M059J (cell line): ENCODE data around the gene CIB4. TPM values are rescaled to one million over a fixed set of nuclear protein-coding genes. Genes with fewer than 3 reads are reported as not detected.

ENCODE experiments used
- DNase-seq: peaks from one replicate; pipeline ENCODE4 v3.0.0-alpha.2; 2012; ENCODE audit warnings: low read depth
- total RNA-seq: library from RNA; depleted of rRNA; stranded (reverse); fragments of >200 nt; shearing (Covaris generic); gene quantifications from 2 replicates; pipeline ENCODE4 v1.2.3, GENCODE V29; 2014

The CIB4 gene
- total RNA-seq, 1 experiment from 2014 or later = not detected

DNA sequence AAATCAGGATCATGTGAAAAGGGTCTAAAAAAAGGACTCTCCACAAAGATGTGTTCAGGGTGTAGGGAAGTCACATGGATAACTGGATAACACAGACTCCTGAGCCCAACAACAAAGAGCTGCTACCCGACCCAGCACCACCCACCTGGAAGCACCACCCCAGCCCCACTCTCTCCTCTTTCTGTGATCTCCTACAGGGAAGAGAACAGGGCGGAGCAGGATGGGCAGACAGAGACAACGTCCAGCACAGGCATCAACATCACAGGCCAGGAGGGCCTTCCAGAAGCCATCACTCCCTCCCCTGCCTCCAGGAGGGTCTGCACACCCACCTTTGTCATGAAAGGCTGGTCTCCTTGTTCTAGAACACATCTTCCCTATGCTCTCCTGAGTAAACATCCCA, 1.3 kb upstream of the CIB4 start:
- no peak for DNase-seq

DNA sequence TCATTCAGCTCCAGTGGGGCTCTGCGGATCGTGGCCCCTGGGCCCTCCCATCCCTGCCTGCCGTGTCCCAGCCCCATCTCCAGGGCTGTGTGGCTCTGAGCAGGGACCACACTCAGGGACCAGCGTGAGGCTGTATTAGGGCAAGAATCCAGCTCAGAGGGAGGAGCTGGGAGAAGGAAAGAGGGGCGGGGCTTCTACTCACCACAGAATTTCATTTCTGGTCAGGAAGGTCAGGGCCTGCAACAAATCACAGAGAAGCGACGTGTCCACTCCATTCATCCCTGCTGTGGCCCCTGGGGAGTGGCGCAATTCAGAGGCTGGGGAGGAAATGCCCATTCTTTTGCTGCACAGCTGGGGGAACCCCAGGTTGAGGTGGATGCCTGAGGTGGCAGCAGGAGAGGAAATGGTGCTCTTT, 828 bp downstream of the CIB4 start:
- peak; percentile 82 for DNase-seq

DNA sequence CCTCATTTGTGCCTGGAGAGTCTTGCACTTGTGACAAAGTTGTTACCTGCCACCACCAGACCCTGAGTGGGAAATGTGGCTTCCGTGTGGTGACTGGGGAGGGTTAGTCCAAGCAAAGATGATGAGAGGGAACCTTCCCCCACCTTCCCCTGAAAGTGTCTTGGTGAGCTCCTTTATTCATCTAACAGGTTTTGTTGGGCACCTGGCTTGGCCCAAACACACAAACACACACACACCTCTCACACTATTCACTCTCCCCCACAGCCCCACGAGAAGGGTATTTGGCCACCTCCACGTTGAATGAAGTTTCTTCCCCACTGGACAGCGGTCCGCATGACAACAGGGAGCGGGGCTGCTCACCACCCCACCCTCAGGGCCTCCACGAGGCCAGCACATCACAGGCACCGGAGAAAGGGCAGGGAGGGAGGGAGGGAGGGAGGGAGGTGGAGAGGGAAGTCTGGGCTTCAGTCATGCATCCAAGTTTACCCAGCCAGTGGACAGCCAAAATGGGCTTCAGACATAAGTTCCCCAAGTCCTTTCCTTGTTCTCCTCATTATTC, 1.4 kb downstream of the CIB4 start:
- DNase-seq = no peak

DNA sequence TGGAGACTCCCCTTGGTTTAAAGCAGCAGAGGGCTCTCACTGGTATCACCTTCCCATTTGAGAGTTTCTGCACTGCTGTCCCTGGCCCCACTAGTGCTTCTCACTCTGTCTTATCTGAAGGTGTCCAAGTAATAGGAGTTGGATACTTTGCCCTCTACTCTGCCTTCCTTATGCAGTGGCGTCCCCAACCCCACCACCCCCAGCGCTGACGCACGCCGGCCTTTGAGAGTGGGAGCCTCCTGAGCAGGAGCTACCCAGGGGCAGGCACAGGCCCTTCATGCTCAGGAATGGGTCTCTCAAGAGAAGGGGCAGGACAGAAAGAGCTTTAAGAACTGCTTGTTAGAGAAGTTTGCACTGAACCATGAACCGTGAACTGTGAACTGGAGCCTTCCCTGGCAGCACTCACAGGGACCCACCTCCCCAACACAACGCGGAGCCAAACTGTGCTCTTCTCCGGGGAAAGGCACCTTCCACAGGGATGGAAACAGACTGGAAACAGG, 3.3 kb downstream of the CIB4 start:
- DNase-seq = no peak

DNA sequence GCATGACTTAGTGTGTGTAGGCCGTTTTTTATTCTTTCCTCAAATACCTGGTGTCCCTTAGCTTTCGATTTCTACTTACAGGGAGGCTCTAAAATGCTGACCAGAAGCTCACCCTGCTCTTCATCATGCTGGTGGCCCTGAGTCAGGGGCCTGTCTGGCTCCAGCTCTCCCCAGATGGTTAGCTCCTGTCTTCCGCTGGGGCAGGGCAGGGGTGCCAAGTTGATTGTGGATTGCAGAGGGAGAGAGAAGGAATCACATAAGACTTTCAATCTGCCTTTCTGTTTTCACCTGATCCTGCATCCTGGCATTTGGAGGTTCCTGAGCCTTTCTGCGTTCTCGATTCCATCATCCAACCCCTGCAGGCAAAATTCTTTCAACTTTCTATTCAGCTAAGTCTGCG, 4.2 kb downstream of the CIB4 start:
- no peak for DNase-seq

DNA sequence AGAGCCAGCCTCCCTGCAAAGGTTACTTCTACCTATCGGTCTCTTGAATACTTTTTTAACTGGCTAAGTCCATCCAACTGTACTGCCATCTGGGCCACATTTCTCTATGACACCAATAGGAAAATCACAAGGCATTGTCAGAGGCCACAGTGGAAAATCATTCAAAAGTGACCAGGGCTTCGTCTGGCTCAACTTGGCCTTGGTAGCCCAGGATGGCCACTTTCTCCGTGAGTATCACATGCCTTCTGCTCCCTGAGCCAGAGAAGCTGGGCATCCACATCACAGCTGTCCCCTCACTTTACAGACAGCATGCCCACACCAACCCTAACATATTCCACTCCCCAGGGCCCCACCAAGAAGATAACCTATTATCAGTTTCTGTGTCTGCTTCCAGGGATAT, 5.8 kb downstream of the CIB4 start:
- DNase-seq = no peak

DNA sequence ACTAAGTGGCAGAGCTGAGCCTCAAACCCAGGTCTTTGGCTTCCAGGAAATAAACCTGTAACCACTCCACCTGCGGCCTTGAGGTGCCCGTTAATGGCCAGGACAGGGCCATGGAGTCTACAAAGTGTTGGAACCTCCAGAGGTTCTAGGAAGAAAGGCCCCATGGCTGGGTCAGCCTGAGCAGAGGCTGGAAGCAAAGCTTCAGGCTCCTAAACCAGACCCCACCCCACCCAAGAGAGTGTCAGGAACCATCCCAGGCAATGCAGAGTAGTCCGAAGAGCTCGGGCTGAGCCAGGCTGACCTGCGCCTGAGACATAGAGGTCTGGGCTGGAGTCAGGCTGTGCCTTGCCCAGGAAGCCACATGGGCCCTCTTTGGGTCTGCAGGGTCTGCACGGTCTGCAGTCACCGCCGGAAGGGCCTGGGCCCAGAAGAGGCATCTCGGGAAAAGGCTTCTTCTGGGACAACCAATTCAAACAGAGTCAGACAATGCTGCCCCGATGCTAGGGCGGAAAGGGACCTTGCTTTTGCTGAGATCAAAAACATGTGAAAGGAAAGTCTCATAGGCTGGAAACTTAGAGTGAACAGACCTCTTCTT, 6.4 kb downstream of the CIB4 start:
- no peak for DNase-seq

DNA sequence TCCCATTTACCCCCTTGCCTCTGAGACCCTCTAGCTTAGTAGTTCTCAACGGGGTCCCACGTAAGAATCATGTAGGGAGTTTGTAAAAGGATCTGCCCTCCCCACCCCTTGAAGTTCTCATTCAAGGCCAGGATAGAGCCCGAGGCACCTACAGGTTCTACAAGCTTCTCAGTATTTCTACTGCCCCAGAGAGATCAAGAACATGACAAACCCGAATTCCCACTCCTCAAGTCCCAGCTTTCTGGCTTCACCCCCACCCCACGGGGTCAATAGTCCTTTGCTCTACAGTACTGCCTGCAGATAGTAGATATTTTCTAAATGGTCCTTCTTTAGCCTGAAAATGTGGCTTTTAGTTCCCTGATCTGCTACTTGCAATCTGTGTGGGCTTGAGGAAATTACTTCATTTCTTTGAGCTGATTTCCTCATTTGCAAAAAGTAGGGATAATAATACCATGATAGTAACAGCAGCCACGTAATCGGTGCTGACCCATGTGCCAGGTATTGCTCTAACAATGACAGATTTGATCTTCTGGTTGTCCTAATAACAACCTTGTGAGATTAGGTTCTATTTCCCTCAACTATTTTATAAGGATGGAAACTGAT, 7.1 kb downstream of the CIB4 start:
- no peak for DNase-seq

DNA sequence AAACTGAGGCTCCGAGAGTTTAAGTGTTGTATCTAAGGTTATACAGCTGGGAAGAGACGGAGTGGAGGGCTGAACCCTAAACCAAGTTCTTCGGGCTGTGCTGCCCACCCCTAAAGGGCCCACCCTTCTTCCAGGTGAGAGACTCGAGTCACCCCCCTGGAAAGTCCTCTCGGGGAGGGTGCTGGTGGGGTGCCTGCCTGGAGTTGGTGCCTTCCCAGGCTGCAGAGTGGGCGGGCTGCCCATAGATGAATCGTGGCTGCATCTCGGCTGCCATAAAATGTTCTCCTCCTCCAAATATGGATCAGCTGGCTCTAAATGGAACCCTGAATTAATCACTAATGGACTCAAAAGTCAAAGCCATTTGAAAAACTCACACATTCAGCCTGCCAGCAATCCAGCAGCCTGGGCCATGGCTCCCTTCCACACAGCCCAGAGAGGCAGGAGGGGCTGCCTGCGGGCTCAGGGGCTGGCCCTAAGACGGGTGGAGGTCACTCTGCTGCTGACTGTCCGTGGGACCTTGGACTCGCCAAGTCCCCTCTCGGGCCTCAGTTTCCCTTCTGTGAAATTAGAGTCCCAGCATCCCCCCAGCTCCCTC, 7.7 kb downstream of the CIB4 start:
- DNase-seq = no peak

DNA sequence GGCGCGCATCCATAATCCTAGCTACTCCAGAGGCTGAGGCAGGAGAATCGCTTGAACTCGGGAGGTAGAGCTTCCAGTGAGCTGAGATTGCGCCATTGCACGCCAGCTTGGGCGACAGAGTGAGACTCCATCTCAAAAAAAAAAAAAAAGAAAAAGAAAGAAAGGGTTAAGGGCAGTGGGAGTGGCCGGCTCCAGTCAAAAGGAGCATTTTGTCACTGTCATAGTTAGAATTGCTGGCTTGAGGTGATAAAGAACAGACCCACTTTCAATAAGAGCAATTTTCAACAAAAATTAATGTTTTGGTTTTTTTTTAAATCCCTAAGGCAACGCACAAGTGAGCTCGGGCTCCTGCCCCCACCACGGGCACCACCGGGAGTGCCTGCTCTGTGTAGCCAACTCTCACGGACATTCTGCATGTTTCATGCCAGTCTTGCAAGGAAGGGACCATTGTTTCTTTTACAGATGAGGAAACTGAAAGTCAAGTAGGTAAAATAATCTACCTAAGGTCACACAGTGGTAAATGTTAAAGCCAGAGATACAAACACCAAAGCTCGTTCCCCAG, 8.5 kb downstream of the CIB4 start:
- DNase-seq = no peak

DNA sequence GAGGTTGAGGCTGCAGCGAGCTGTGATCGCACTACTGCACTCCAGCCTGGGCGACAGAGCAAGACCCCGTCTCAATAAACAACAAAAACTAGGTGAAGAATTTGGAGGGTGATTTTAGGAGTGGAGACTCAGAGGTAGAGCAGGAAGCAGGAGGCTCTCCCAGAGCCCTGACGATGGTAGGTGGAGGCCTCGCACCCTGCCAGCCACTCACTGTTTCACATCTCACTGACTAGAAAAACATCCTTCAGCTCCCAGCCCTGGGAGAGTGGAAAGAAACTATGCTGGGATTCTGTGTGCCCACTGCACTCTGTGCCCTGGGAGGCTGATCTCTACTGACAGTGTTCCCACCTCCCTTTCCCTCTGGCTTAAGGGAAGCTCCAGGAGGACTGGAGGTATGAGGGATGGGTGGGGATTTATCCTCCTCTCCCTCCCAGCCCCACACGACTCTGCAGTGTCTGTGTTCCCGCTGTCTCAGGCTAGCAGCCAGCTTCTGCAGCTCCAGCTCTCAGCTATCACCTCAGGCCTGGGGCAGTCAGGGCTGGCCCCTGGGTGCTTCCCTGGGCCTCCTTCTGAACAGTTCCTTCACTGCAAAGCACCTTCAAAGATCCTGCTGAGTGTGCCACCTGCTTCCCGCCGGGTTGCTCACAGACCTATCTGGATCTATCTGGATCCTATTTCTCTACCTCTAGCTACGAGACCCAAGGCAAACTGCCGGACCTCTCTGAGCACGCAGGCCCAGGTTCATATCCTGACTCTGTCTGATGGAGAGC, 9.6 kb downstream of the CIB4 start:
- no peak for DNase-seq

DNA sequence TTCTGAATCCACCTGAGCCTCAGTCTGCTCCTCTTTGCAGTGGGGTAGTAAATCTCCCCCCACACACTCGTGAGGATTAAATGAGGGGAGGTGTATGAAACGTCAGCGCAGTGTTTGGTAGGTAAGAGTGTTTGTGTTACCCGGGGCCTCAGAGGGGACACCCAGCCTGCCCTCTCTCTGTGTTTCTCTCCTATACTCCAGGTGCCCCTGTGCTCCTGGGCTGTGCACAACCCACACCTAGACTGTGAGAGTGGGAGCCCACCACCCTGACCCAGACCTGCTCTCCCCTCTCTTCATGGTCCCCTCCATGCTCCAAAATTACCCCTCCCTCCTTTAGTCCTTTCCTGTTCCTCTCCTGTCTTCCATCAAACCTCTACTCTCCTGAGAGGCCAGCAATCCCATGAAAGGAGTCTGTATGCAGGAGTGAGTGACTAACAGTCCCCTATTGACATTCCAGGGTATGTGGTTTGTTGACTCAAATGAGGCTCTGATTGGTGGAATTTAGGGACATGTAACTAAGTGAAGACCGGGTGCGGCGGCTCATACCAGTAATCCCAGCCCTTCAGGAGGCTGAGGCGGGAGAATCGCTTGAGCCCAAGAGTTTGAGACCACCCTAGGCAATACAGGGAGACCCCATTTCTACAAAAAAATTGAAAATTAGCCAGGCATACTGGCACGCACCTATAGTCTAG, 10.4 kb downstream of the CIB4 start:
- DNase-seq = peak; percentile 87

DNA sequence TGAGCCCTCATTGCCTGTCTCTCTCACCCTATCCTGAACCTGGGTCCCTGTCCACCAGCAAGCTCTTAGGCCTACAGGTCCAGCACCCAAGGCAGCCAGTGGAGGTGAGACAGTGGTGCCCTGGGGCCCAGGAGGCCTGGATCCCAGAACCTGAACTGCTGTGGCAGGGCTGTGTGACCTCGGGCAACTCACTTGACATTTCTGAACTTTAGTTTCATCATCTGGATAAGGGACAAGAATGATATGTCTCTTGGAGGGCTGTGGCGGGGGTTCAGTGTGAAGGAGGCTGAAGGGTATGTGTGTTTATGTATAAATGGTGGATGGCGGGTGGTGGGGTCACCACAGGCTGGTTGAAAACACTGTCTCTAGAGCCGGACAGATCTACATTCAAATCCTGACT, 10.9 kb downstream of the CIB4 start:
- DNase-seq = no peak

DNA sequence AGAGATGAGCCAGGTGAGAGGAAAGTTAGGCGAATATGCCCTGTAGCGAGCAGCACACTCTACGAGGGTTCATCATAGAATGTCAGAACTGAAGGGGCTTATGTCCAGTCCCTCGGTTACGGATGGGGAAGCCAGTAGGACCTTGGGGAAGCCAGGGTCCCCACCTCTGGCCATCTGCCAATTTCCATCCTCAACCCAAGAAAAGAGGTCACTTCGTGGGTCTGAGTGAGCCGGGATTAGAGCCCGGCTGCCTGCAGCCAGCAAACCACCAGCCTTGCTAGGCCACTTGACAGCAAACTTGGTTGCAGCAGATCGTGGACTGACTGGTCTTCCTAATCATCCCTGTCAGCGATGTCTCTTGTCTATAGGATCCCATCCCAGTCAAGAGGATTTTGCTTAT, 11.4 kb downstream of the CIB4 start:
- DNase-seq = no peak

DNA sequence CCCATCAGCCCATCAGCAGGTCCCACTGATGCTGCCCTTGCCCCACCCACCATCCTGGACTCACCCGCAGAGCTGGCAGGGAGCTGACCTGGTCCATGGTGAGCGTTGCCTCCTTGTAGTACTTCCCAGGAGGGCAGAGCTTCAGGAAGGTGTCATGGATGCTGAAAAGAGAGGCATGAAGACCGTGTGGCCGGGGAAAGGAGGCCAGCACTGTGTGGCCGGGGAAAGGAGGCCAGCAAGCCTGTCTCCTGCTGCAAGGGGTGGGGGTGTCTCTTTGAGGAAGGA, 11.9 kb downstream of the CIB4 start:
- no peak for DNase-seq

DNA sequence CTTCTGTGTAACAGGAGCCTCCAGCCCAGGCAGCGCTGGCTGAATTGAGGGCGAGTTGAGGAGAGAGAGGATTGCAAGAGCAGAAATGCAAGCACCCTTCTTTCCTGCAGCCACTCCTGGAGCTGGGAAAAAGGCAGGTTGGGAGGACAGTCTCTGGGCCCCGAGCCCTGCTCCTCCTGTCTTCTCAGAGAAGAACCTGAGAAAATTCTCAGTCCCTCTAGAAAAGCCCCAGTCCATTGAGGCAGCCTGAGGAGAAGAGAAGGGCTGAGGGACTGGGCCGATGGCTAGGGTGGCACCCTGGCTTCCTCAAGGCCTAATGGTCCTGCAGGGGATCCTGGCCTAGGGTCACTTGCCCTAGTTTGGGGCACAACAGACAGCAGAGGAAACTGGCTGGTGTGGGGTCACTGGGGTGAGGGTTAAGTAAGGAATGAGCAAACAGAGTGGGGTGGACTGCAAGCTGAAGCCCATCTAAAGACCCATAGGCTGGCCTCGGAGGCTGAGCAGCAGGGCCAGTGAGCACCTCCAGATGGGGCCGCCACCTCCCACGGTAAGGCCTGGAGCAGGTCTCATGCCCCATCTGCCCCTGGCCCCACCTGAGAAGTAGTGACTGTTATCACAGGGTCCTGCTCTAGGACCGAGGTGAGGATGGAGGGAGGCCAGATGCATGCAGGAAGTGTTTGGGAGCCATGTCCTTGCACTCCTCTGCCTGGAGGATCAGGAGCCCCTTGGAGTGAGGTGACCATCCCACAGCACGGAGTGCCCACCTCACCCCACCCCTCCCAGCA, 12.4 kb downstream of the CIB4 start:
- no peak for DNase-seq

DNA sequence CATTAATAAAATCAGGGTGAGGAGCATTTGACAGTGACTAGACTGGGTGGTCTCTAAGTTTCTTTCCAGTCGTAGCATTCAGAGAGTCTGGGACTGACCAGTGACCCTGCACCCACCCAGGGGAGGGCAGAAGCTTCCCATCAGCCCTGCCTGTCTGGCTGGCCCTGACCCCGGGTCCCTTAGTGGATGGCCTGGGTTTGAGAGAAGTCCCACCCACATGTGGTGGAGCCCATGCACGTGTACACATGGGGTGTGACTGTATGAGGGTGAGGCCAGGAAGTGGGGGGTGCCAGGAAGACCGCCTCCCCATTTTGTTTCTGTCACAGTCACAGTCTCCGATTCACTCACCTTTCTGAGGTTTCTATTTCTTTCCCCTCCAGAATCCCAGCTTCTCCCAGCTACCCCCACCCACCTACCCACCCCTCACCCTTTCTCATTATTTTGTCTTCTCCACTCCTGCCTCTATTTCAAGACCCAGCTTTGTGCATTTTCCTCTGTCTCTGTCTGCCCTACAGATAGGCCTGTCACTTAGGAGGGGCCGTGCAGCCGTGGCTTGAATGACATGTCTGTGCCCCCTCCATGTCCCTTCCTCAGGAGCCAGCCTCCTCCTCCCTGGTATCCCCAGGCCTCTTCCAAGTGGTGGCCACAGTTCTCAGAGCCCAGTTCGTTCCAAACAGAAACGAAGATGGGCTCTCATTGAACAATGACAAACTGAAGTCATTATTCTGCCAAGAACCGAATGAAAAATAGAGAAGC, 13.6 kb downstream of the CIB4 start:
- DNase-seq = no peak

DNA sequence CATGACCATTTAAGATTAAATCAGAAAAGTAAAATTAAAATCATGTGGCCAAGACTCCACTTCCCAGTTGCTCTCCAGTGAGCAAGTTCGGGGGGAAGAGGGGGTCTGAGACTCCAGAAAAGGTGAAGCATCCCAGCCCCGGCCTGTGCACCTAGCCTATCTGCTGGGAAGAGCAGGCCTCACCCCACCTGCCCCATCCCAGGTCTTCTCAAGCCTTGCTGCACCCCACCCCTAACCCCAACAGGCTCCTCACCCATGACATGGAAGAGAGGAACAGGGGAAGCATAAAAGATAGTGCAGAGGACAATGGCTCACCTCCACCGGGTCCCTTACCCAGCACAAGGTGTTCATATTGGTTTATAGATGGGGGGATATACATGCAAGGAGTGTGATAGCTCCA, 14.6 kb downstream of the CIB4 start:
- no peak for DNase-seq

DNA sequence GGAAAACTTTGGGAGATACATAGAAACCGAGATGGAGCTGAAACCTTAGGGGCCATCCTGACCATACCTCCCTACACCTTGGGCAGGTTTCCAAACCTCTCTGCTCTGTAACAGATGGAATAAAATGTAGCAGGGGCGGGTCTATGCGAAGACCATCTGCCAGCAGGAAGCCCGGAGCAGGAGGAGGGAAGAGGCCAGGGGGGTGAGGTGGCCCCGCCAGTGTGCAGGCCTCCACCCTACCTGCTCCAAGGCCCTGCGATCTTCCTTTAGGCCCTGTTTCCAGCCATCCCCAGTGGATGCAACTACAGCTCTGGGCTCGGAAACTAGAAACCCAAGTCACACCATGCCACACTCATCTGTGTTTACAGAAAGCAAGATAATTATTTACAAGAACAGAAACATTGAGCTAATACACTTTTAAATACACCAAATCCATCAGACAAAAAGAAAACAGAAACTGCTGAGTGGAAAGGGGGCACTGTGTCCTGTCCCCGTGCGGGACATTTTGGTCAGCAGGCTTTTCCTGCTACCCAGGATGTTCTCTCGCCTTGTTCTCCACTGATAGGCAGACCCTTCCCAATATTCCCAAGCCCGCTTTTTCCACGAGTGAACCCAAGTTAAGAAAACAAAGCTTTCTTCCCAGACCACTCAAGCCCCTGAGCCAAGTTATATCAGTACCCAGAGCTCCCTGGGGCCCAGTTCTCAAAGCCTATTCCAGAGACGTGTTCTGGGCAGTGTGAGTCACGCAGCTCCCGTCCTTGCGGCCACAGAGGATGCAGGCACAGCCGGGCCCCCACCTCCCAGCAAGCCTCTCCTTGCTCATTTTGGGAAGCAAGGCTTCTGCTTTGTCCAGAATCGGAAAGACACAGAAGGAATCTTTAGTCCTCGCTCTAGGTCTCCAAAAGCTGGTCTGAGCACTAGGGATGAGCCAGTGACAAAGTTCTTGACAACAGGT, 17.3 kb downstream of the CIB4 start:
- DNase-seq = peak; percentile 42
